WTC11 (cell line): ENCODE measurements around the gene PLD2.

ENCODE experiments used
- ARID4B ChIP-seq: sonication (generic); formaldehyde crosslinking; IDR thresholded peaks from 2 replicates; pipeline ENCODE4 v1.8.0; 2023; ENCODE audit warnings: missing genetic modification reagents, mild to moderate bottlenecking, borderline replicate concordance
- ATF3 ChIP-seq: sonication (generic); formaldehyde crosslinking; conservative IDR thresholded peaks from 2 replicates; pipeline ENCODE4 v1.8.1; 2022; ENCODE audit warnings: mild to moderate bottlenecking, missing genetic modification reagents
- ATF6 ChIP-seq: sonication (generic); formaldehyde crosslinking; IDR thresholded peaks from 2 replicates; pipeline ENCODE4 v1.8.1; 2023; ENCODE audit warnings: mild to moderate bottlenecking, missing genetic modification reagents
- CTCF ChIP-seq: fragments of 200-600 bp; IDR thresholded peaks from 2 replicates; pipeline ENCODE4 v1.8.0; 2022; ENCODE audit warnings: antibody characterized with exemption
- E2F1 ChIP-seq: sonication (generic); formaldehyde crosslinking; IDR thresholded peaks from 2 replicates; pipeline ENCODE4 v1.8.0; 2022; ENCODE audit warnings: mild to moderate bottlenecking, missing genetic modification reagents
- FOXJ3 ChIP-seq: sonication (generic); formaldehyde crosslinking; IDR thresholded peaks from 2 replicates; pipeline ENCODE4 v1.9.0; 2021; ENCODE audit warnings: missing genetic modification reagents, mild to moderate bottlenecking, borderline replicate concordance
- MAX ChIP-seq: sonication (generic); formaldehyde crosslinking; IDR thresholded peaks from 2 replicates; pipeline ENCODE4 v1.8.0; 2022; ENCODE audit warnings: mild to moderate bottlenecking, missing genetic modification reagents
- MLX ChIP-seq: sonication (generic); formaldehyde crosslinking; IDR thresholded peaks from 2 replicates; pipeline ENCODE4 v1.8.1; 2023; ENCODE audit warnings: mild to moderate bottlenecking, missing genetic modification reagents, moderate library complexity
- NR2C2 ChIP-seq: sonication (generic); formaldehyde crosslinking; IDR thresholded peaks from 2 replicates; pipeline ENCODE4 v1.8.0; 2022; ENCODE audit warnings: mild to moderate bottlenecking, missing genetic modification reagents
- SMAD4 ChIP-seq: sonication (generic); formaldehyde crosslinking; IDR thresholded peaks from 2 replicates; pipeline ENCODE4 v1.8.0; 2022; ENCODE audit warnings: mild to moderate bottlenecking, missing genetic modification reagents
- ZNF121 ChIP-seq: sonication (generic); formaldehyde crosslinking; IDR thresholded peaks from 2 replicates; pipeline ENCODE4 v1.8.0; 2023; ENCODE audit warnings: missing genetic modification reagents
- ZNF232 ChIP-seq: sonication (generic); formaldehyde crosslinking; IDR thresholded peaks from 2 replicates; pipeline ENCODE4 v1.8.0; 2022; ENCODE audit warnings: mild to moderate bottlenecking, missing genetic modification reagents
- ZNF512 ChIP-seq: sonication (generic); formaldehyde crosslinking; IDR thresholded peaks from 2 replicates; pipeline ENCODE4 v1.8.1; 2022; ENCODE audit warnings: missing genetic modification reagents, borderline replicate concordance

- TF ChIP-seq CTCF, result no peak
- TF ChIP-seq ATF6 (CRISPR knock-in tag), result no peak
- no peak for TF ChIP-seq FOXJ3 (CRISPR knock-in tag)
- no peak for TF ChIP-seq MLX
- TF ChIP-seq E2F1, result no peak
- TF ChIP-seq NR2C2 (CRISPR knock-in tag), result no peak
- TF ChIP-seq ATF3 (CRISPR knock-in tag), result no peak
- TF ChIP-seq ZNF512 (CRISPR knock-in tag), result no peak
- TF ChIP-seq ZNF121 (CRISPR knock-in tag), result no peak
- TF ChIP-seq ZNF232 (CRISPR knock-in tag), result no peak
- TF ChIP-seq ARID4B, result no peak
- no peak for TF ChIP-seq SMAD4
- TF ChIP-seq MAX (CRISPR knock-in tag), result no peak
Measured at GRCh38 chr17:4836221-4836620, 29.3 kb downstream of the PLD2 start.
